NCI-H1436 treated with DMSO at 0.1 percent for 48 hours (cell line): ENCODE measurements around the gene APOH.
"Not testable (repeated sequence)": the region's sequence is repeated elsewhere in the genome, so short reads cannot be mapped to it uniquely, and the experiment has no call there.

ENCODE experiments used
- DNase-seq: peaks from one replicate; lab custom pipeline; 2025; lab: John Stamatoyannopoulos, UW

The APOH gene, protein sequence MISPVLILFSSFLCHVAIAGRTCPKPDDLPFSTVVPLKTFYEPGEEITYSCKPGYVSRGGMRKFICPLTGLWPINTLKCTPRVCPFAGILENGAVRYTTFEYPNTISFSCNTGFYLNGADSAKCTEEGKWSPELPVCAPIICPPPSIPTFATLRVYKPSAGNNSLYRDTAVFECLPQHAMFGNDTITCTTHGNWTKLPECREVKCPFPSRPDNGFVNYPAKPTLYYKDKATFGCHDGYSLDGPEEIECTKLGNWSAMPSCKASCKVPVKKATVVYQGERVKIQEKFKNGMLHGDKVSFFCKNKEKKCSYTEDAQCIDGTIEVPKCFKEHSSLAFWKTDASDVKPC

DNA sequence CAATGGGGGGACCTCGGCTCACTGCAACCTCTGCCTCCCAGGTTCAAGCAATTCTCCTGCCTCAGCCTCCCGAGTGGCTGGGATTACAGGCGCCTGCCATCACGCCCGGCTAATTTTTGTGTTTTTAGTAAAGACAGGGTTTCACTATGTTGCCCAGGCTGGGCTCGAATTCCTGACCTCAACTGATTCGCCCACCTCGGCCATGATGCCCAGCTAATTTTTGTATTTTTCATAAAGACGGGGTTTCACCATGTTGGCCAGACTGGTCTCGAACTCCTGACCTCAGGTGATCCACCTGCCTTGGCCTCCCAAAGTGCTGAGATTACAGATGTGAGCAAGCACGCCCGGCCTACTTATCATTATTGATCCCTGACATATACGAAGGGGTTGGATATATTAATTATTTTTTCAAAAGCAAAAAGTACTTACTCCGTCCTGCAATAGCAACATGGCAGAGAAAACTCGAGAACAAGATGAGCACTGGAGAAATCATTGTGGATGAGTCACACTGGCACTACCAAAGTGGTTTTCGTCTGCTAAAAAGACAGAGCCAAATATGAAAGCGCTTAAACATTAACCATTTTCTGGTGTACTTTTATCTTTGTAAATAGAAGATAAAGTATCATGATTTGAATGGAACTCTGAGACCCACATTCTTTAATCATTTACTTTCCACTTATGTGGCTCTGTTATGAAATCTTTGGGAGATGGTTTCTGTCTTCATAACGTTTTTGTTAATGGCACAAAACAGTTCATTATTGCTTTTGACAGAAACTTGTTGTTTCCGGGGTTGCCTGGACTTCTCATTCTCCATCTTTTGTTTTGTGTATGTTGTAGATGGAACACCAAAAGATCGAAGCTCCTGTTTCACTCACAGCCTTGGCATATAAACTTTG, at the start of gene APOH:
Gene APOH (minus strand): TSS at position 529 of the 896 bp plus-strand sequence. CDS start 36 bp downstream, at position 493.
- DNase-seq = no peak

DNA sequence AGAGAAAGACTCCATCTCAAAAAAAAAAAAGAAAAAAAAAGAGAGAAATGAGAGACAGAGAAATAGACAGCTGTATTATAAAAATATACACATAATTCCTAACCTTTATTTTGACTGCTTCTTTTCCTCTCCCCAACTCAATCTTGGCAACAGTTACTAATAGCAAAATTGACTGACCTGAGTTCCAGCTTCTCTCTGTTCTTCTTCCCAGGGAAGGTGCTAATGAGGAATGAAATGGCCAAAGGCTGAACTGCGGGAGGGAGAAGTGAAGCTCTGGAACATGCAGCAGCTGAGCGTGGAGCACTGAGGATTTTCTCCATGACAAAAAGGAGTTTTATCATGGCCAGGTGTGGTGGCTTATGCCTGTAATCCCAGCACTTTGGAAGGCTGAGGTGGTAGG, 48.0 kb upstream of the APOH start:
- DNase-seq = no peak

DNA sequence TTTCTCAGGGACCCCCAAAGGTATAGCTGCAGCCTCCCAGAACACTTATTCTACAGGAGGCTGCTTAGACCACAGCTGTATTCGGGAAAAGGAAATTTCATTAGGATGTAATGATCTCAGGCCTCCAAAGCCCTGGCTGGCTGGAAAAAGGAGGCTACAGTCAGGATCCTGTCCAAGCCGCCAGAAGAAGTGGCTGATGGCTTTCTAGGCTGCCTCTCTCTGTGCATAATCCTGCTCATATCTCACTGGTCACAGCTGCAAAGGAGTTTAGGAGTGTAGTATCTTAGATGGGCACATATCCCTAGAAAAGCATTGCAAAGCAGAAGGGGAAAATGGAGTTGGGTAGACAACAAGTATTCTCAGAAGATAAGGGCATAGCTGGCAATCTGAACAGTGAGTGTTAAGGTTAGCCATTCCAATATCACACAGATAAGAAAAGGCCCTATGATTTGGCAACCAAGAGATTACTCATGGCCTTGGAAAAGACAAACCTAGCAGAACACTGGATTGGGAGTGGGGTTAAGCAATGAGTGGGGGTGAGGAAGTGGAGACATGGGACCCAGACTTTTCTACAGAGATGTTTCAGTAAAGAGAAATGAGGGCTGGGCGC, 47.2 kb upstream of the APOH start:
- DNase-seq = no peak

DNA sequence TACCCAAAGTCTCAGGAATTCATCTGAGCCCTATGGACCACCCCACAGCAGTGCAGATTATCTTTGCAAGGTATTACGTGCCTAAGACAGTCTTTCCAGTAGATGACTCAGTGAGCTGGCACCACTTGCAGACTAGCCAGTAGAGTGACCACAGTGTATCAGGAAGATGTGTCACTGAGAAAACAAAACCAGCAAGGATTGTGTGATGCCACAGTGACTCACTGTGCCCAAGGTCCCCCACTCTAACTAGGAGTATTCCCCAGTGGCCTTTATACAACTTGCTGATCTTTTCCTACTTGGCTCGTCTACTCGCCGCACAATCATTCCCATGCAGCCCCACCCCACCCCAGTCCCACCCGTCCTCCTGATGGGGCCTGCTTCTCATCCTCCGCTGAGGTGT, 46.4 kb upstream of the APOH start:
- DNase-seq = no peak

DNA sequence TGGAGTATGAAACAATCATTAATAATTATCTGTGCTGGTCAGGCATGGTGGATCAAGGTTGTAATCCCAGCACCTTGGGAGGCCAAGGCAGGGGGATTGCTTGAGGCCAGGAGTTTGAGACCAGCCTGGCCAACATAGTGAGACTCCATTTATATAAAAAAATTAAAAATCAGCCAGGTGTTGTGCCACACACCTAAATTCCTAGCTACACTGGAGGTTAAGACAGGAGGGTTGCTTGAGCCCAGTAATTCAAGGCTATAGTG, 44.3 kb upstream of the APOH start:
- no peak for DNase-seq

DNA sequence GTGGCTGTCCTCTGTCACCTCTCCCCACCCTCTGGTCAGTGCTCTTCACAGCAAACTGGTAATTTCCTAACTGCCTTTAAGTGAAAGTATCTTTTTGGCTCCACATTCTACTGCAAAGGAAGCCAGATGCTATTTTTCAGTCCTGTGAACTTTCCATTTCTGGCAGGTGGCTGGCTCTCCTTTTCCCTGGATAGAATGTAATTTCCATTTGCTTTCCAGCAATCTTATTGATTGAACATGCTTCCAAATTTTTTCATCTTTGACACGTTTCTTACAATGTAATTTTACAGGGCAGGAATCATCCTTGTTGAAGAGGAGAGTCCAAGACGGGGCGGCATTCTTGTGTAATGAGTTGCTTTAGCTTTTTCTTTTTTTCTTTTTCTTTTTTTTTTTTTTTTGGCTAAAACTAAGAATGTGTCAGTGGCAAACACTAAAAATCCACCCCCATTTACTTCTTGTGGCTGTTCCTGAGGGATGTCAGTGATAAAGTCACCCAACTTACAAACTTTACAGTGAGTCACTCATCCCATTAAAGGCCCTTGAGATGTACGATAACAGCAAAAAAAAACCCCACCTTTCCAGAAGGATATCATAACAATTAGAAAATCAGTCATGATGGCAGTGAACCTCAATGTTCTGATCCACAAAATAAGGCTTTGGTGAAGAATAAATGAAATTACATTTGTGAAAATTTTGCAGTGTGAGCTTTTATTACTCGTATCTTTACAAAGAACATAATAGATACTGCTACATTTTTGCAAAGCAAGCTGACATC, 43.8 kb upstream of the APOH start:
- no peak for DNase-seq

DNA sequence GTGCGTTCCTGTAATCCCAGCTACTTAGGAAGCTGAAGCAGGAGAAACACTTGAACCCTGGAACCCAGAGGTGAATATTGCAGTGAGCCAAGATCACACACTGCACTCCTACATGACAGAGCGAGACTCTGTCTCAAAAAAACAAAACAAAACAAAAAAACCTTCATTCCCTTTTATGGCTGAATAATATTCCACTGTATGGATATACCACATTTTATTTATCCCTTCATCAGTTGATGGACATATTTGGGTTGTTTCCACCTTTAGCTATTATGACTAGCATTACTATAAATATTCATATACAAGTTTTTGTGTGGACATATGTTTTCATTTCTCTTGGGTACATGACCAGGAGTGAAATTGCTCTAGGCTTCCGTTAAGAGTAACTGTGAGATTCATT, 42.3 kb upstream of the APOH start:
- DNase-seq = no peak

DNA sequence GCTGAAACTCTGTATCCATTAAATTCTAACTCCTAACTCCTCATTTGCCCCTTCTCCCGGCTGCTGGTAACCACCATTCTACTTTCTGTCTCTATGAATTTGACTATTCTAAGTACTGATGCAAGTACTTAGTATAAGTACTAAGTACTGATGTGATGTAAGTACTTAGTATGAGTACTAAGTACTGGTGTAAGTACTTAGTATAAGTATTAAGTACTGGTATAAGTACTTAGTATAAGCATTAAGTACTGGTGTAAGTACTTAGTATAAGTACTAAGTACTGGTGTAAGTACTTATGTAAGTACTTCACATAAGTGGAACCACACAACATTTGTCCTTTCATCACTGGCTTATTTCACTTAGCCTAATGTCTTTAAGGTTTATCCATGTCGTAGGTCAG, 40.9 kb upstream of the APOH start:
- no peak for DNase-seq

DNA sequence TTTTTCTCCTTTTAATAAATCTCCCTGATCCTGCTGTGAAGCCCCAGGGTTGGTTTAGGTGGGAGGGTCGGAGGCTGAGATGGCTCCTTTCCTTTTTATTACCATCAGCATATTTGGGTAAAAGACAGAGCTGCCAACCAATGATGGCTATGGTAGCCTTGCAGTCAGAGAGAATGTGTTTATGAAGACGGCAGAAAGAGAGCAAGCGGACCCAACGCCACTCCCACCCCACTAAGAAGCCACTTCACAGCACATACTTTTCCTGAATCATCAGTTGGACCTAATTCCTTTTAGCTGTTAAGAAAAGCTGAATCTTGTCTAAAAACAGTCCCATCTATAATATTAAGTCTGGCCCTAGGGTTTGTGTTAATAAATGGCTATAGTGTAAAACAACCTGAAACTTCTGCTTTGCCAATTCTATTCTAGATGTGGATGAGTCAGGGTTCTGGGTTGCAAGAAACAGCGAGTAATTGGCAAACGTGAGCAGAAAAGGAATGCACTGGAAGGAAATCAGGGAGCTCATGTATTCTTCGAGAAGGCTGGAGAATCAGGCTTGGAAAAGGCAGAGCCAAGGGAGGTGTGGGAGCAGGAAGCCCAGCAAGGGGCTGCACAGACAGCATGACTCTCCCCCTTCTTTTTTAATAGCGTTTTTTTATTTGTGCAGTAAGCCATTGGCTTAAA, 39.2 kb upstream of the APOH start:
- no peak for DNase-seq

DNA sequence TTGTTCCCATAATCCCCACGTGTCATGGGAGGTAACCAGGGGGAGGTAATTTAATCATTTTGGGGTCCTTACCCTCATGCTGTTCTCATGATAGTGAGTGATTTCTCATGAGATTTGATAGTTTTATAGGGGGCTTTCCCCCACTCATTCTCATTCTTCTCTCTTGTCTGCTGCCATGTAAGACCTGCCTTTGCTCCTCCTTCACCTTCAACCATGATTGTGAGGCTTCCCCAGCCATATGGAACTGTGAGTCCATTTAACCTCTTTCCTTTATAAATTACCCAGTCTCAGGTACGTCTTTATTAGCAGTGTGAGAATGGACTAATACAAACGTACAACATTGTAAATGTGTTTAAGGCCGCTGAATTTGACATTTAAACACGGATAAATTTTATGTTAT, 35.5 kb upstream of the APOH start:
- DNase-seq = no peak

DNA sequence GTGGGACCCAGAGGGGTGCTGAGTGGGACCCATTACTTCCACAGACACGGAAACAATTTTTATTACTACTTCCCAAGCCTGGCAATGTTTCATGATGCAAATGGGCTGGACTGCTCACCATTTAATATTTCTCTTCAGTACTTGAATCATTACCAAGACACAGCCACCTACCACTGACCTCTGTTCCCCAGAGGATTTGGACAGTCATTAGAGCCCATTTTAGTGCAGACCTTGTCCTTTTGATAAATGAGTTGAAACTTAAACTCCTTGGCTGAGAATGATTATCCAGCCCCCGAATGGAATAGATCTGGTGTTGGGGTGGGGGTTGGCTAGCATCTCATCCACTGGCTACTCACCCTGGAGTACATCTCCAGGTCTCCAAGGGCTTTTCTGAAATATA, 33.6 kb upstream of the APOH start:
- DNase-seq = no peak

DNA sequence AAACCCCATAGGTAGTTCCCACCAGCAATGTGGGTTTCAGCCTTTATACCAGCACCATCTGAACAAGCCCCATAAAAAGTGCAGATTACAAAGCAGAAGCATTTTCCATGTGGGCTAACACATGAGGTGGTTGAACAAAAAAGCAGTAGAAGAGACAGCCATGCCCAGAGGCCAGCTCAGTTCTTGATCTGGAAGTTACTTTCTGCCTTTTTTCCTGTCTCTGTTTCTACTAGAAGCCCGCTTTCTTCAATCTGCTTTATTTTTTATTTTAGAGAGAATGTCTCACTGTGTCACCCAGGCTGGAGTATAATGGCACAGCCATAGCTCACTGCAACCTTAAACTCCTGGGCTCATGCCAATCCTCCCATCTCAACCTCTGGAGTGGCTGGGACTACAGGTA, 31.5 kb upstream of the APOH start:
- no peak for DNase-seq

DNA sequence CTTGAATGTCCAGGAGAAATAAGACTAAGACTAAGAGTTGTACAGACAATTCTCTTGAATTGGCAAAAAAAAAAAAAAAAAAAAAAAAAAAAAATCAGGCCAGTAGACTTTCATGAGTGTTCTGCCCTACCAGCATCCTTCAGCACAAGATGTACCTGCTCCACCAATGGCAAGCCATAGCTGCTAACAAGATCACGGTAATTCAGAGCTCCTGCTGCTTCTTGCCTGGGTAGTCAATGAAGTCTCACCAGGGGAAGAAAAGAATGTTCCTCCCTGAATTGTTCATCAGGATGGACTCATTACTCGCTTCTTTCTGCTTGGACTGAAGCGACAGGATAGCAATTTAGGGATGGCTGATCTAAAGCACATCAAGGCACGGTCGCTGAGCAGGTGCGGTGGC, 31.1 kb upstream of the APOH start:
- no peak for DNase-seq

DNA sequence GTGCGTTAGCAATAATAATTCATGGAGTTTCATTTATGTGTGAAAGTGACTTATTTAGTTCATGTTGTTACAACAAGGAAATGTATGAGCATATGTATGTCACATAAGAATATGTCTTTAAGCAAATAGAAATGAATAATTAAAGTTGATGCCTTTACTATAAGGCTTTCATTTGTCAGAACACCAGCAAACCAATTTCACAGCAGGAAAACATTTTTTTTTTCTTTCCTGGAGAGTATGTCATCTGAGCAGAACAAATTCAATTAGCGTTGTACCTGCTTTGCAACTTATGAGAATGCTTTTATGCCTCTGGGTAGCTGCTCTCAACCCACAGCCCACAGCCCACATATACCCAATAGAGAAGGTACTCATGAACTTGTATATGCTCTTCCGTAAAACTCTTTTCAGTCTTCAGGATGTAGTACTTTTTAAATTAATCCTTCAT, 26.3 kb upstream of the APOH start:
- no peak for DNase-seq

DNA sequence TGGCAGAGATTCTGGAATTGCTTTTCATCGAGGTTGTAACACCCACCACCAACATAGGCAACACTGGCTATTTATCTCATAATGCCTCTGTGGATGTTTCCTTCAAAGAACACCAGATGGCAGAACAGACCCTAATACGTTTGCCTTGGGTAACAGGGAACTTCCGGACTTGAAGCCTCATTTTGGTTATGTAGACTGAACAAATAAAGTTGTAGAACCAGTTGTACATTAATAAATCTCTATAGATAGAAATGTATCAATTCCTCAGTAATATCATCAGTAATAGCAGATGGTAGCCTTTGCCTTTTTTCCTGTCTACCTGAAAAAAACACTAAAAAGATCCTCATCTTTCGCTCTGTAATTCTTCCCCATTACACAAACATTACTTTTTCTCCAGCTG, 25.9 kb upstream of the APOH start:
- peak; percentile 46 for DNase-seq

DNA sequence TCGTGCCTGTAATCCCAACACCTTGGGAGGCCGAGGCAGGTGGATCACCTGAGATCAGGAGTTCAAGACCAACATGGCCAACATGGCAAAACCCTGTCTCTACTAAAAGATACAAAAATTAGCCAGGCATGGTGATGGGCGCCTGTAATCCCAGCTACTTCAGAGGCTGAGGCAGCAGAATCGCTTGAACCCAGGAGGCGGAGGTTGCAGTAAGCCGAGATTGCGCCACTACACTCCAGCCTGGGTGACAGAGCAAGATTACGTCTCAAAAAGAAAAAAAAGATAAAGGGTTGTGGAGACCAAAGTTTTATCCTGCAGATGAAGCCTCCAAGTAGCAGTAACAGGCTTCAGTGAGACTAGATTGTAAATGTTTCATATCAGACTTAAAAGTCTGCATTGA, 24.2 kb upstream of the APOH start:
- DNase-seq = not testable (repeated sequence)

DNA sequence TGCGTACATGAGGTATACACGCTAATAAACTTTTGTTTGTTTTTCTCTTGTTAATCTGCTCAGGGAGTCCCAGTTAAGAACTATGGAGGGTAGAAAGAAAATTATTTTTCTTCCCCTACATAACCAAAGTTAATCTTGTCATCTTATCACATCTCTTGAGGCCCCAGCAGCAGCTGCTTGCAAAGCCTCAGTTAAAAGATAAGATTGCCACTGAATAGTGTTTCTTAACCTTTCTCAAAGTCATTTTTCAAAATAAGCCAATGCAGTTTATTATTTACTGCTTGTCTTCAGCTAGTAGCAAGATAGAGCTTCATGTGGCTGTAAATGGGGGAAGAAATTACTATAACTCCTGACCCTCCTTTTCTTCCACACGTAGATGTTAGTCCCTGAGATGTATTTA, 21.5 kb upstream of the APOH start:
- no peak for DNase-seq

DNA sequence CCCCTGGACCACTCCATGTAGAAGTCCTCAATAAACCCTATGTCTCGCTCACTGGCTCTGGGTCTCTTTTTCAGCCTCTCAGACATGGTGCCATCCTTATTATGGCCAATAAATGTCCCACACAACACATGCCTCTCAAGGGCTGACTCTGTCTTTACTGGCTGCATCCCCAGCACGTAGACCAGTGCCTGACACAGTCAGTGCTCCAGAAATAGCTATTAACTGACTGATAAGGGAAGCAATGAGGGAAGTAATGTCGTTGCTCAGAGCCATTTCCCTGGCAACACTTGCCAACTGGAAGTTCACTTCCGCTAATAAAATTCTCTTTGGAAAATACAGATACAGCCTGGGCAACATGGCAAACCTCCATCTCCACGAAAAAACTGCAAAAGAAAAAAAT, 19.1 kb upstream of the APOH start:
- DNase-seq = no peak

DNA sequence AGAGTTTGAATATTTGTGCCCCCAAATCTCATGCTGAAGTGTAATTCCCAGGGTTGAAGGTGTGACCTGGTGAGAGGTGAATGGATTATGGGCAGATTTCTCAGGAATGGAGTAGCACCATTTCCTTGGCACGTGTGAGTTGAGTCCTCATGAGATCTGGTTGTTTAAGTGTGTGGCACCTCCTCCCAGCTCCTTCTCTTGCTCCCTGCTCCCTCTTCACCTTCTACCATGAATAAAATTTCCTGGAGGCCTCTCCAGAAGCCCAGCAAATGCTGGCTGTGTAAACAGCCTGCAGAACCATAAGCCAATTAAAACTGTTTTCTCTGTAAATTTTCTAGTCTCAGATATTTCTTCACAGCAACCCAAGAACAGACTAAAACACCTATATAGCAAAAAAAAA, 12.6 kb upstream of the APOH start:
- no peak for DNase-seq

DNA sequence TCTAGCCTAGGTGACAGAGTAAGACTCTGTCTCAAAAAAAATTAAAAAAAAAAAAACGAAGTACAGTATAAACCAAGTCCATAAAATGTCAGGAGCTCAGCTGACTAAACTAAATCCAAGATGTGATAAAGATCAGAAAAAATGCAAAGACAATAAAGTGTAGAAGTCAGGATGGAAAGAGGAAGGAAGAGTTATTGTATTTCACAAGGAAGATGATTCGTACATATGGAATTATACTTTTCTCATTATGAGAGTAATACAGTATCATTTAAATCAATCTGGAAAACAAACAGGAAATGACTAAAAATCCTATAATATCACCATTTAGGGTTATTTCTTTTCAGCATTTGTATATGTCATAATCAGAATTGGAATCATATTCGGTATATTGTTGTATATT, 11.4 kb upstream of the APOH start:
- DNase-seq = no peak

DNA sequence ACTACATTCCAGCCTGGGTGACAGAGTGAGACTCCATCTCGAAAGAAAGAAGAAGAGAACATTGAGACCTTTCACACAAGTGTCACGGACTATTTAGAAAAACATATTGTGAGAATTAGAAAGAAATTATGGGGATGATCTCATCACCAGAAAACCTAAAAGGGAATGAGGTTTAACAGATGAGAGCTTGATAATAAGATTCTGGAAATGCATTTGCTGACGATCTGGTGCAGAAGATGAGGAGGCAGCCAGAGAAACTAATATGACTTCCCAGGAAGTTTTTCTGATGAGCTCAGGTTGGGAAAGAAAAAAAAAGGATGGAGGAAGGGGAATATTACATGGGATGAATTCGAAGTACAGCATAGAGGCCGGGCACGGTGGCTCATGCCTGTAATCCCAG, 10.8 kb upstream of the APOH start:
- DNase-seq = no peak
